SK-N-MC (cell line): Measurements from ENCODE around the gene FIBP.

ENCODE experiments used
- DNase-seq: peaks from one replicate; pipeline ENCODE4 v3.0.0-alpha.2; 2011; ENCODE audit warnings: low read depth, low spot score
- H3K27ac ChIP-seq: fragments of 200-600 bp; sonication (generic); 2 replicates; pipeline ENCODE4 v1.5.1; 2016; ENCODE audit warnings: mixed run types
- H3K36me3 ChIP-seq: fragments of 200-600 bp; sonication (generic); 2 replicates; pipeline ENCODE4 v1.6.1; 2017; ENCODE audit warnings: antibody characterized with exemption, low read length, mixed read lengths; ENCODE audit not compliant: insufficient read depth
- H3K4me3 ChIP-seq: fragments of 200-600 bp; sonication (generic); 2 replicates; pipeline ENCODE4 v1.5.1; 2016
- H3K9ac ChIP-seq: fragments of 200-600 bp; sonication (generic); 2 replicates; pipeline ENCODE4 v1.8.0; 2017; ENCODE audit warnings: mixed run types, mixed read lengths; ENCODE audit not compliant: insufficient read length
- H3K9me3 ChIP-seq: fragments of 200-600 bp; sonication (generic); 2 replicates; pipeline ENCODE4 v1.6.1; 2017; ENCODE audit warnings: low read depth, mild to moderate bottlenecking, antibody characterized with exemption, low read length, moderate library complexity, mixed read lengths
- EZH2 ChIP-seq: fragments of 200-600 bp; sonication (generic); IDR thresholded peaks from one replicate; pipeline ENCODE4 v1.6.1; 2017; ENCODE audit warnings: antibody characterized with exemption
- FOXP2 ChIP-seq: optimal IDR thresholded peaks from 2 replicates; pipeline ENCODE3; 2011; ENCODE audit warnings: mild to moderate bottlenecking, moderate library complexity; ENCODE audit not compliant: insufficient read depth; ENCODE audit errors: extremely low read length, control extremely low read depth
- POLR2AphosphoS5 ChIP-seq: IDR thresholded peaks from 2 replicates; pipeline ENCODE4 v1.6.1; 2012; ENCODE audit warnings: mild to moderate bottlenecking, low read depth, low read length, borderline replicate concordance

The FIBP gene

DNA sequence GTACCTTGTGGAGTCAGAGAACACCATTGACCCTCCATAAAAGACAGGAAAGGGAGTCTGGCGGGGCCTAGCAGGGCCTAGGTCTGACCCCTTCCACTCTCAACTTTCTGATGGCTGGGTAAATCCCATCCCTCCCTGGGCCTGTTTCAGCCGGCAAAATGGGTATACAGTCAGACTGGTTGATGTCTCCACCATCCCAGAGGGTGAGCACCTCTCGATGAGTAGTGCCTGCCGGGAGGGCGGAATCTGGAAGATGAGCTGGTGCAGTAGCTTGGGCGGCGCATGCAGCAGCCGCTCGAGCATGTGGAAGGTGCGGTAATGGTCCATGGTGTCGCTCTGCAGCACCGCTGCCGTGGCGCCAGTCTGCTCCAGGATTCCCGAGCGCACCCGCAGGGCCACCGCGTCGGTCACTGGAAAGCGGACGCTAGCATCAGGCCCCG, 528 bp downstream of the FIBP start:
- Histone ChIP-seq H3K36me3 (peaks cover 35% of the 10 kb centered on the region; the same call in 1 of the 2 replicates), H3K27ac (no peak overlapping the region), H3K4me3 (peak overlapping the region; percentile 100), H3K9me3 (no peaks in the 10 kb centered on the region), H3K9ac (peak overlapping the region; percentile 84)
- no peak for TF ChIP-seq EZH2
- no peak for TF ChIP-seq FOXP2
- TF ChIP-seq POLR2AphosphoS5: no peak
- DNase-seq: no peak

DNA sequence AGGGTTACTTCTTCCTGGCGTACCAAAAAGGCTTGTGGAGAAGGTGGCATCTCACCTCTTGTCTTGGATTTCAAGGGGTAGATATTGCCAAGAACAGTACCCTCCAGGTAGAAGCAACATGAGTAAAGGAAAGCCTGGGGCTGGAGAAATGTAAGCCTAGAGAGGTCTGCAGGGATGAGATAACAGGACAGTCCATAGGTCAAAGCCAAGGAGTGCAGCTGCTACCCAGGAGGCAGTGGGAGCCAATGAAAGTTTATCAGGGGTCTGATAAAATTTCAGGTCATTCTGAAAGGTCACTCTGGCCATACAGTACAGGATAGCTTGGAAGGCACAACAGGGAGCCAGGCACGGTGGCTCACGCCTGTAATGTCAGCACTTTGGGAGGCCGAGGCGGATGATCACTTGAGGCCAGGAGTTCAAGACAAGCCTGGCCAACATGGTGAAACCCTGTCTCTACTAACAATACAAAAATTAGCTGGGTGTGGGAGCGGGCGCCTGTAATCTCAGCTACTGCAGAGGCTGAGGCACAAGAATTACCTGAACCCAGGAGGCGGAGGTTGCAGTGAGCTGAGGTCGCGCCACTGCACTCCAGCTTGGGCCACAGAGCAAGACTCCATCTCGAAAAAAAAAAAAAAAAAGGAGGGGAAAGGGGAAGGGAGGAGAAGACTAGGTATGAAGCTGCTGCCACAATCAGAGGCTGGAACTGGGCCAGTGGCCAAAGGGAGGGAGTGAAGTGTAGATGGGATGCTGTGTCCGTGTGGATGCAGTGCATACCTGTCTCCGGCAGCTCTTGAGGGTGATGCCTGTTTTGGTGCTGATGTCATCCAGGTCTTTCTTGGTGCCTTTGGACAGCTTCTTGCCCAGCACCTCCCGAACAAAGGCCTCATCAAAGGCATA, 1.2 kb downstream of the FIBP start:
- H3K27ac ChIP-seq: no peak overlapping the region
- DNase-seq: no peak
- no peak for TF ChIP-seq POLR2AphosphoS5
- no peak overlapping the region for H3K9ac ChIP-seq
- peak overlapping the region; percentile 100 for H3K4me3 ChIP-seq
- H3K9me3 ChIP-seq: no peaks in the 10 kb centered on the region
- H3K36me3 ChIP-seq: peaks cover 36% of the 10 kb centered on the region; the same call in 1 of the 2 replicates

DNA sequence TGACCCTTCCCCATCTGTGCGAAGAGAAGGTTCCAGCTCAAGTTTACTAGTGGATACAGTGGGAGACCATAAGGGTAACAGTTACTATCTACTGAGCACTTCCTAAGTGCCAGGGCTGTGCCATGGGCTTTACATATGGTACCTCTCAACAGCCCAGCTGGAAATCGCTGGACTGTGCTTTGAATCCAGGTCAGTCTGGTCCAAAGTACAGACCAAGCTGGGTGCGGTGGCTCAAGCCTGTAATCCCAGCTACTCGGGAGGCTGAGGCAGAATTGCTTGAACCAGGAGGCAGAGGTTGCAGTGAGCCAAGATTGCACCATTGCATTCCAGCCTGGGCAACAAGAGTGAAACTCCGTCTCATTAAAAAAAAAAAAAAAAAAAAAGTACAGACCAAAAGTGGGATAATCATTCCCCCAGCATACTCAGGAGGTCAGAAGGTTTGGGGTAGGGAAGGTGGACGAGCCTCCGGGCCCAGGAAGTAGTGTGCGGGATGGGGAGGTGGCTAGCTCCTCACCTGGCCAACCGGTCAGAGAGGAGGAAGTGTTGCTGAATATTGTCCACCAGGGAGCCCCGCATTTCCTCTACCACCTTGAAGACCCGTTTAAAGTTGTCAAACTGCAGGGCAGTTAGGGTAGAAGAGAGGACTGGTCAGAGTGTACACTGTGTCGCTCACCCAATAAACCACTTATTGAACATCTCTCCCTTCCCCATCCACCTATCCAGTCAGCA, 2.3 kb downstream of the FIBP start:
- peaks cover 36% of the 10 kb centered on the region; the same call in 1 of the 2 replicates for H3K36me3 ChIP-seq
- no peak for DNase-seq
- H3K4me3 ChIP-seq: no peak overlapping the region
- H3K9ac ChIP-seq: no peak overlapping the region
- H3K9me3 ChIP-seq: no peaks in the 10 kb centered on the region
- H3K27ac ChIP-seq: no peak overlapping the region
- TF ChIP-seq FOXP2: no peak

DNA sequence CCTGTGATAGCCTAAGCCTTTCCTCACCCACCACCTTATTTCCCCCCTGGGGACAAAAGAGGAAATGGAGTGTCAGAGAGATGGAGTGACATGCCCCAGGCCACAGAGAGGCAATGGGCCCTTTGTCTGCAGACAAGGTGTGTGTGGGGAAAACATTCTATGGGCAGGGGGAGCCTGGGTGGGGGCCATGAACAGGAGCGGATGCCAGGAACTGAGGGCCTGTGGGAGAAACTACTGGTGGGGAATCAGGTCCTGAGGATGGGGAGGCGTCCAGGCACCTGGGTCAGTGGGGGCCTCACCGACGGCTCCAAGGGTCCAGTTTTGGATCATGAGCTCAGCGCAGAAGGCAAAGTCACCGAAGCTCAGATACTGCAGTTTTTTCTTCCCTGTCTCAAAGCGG, 3.0 kb downstream of the FIBP start:
- Histone ChIP-seq H3K9me3 (no peaks in the 10 kb centered on the region), H3K27ac (no peak overlapping the region), H3K4me3 (no peak overlapping the region), H3K36me3 (peaks cover 36% of the 10 kb centered on the region; the same call in 1 of the 2 replicates), H3K9ac (no peak overlapping the region)
- DNase-seq: no peak
- TF ChIP-seq POLR2AphosphoS5 (no peak), FOXP2 (no peak)

DNA sequence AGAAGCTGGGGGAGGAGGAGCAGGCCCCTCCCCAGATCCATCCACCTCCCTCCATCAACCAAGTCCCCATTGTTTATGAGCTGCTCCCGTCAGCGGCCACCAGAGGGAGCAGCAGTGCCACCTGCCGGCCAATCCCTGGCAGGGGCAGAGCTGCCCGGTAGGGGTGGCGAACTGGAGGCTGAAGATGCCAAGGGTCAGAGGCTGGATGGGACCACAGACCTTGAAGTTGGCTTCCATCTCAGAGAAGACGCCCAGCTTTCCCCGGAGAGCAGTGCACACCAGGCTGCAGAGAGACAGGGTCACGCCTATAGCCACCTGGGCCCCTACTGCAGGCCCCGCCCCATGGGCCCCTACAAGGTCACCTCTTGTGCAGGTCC, 3.6 kb downstream of the FIBP start:
- peaks cover 36% of the 10 kb centered on the region; the same call in 1 of the 2 replicates for H3K36me3 ChIP-seq
- no peak overlapping the region for H3K9ac ChIP-seq
- H3K9me3 ChIP-seq: no peaks in the 10 kb centered on the region
- H3K4me3 ChIP-seq: no peak overlapping the region
- no peak for DNase-seq
- H3K27ac ChIP-seq: no peak overlapping the region
- TF ChIP-seq EZH2 (no peak), POLR2AphosphoS5 (no peak), FOXP2 (no peak)

DNA sequence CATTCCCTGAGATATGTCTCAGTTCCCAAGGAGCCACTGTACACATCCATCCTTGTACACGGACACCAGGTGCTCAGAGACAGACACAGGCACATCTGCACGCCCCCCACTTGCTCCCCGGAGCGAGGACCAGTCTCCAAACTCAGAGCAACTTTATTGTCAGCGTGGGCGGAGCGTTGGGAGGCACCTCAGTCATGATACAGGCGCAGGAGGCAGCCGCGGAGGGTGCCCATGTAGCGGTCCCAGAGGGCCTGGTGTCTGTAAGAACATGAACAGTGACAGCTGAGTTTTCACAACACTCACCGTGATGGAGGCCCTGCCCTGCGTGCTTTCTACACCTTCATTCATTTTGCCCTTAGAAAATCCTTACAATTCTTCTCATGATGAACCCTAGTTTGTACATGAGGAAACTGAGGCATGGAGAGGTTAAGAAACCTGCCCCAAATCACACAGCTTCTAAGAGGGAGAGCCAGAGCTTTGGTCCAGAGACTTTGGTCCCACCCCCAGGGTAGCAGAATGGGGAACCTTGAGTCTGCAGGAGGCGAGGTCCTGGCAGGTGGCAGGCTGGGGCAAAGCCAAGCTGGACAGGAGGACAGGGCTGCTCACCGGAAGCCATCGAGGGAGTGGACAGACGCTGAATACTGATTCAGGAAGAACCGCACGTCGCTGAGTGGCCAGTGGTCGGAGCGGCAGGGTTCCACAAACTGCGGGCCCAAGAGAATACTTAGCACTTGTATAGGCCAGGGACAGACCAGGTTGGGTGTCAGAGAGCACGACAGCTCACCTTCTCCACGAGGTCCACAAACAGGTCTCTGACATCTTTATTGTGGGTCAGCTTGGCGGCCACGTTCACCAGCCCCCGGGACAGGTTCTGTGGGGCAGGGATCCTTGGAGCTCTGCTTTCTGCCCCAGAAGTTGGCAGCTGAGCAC, 4.2 kb downstream of the FIBP start:
- Histone ChIP-seq H3K27ac (no peak overlapping the region), H3K9me3 (no peaks in the 10 kb centered on the region), H3K9ac (no peak overlapping the region), H3K36me3 (peaks cover 36% of the 10 kb centered on the region; the same call in 1 of the 2 replicates), H3K4me3 (no peak overlapping the region)
- TF ChIP-seq POLR2AphosphoS5: no peak
- TF ChIP-seq FOXP2: no peak
- no peak for TF ChIP-seq EZH2
- DNase-seq: no peak

DNA sequence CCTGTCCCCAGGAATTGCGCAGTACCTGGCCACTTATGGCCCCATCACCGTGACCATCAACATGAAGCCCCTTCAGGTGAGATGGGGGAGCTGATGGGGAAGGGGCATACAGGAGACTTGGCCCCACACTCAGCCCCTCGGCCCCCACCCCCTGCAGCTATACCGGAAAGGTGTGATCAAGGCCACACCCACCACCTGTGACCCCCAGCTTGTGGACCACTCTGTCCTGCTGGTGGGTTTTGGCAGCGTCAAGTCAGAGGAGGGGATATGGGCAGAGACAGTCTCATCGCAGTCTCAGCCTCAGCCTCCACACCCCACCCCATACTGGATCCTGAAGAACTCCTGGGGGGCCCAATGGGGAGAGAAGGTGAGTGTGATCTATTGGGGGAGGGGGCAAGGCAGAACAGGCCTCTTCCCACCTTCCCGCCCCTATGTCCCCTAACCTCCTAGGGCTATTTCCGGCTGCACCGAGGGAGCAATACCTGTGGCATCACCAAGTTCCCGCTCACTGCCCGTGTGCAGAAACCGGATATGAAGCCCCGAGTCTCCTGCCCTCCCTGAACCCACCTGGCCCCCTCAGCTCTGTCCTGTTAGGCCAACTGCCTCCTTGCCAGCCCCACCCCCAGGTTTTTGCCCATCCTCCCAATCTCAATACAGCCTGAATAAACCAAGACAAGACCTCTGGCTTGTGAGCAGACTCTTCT, 5.1 kb downstream of the FIBP start:
- Histone ChIP-seq H3K27ac (no peak overlapping the region), H3K36me3 (peaks cover 36% of the 10 kb centered on the region; the same call in 1 of the 2 replicates), H3K9me3 (no peaks in the 10 kb centered on the region), H3K9ac (no peak overlapping the region), H3K4me3 (no peak overlapping the region)
- TF ChIP-seq FOXP2: no peak
- no peak for TF ChIP-seq EZH2
- no peak for TF ChIP-seq POLR2AphosphoS5
- no peak for DNase-seq
